K562 treated with DMSO at 1 percent for 12 hours (cell line): ENCODE measurements around the gene SIGLEC10. TPM values are rescaled to one million over a fixed set of nuclear protein-coding genes. Genes with fewer than 3 reads are reported as not detected.

Experiments used
- total RNA-seq: library from RNA; unstranded; fragments of 300-600 nt; gene quantifications from 2 replicates; pipeline ENCODE4 v1.2.3, GENCODE V29; 2022; ENCODE audit not compliant: insufficient read depth

The SIGLEC10 gene, protein sequence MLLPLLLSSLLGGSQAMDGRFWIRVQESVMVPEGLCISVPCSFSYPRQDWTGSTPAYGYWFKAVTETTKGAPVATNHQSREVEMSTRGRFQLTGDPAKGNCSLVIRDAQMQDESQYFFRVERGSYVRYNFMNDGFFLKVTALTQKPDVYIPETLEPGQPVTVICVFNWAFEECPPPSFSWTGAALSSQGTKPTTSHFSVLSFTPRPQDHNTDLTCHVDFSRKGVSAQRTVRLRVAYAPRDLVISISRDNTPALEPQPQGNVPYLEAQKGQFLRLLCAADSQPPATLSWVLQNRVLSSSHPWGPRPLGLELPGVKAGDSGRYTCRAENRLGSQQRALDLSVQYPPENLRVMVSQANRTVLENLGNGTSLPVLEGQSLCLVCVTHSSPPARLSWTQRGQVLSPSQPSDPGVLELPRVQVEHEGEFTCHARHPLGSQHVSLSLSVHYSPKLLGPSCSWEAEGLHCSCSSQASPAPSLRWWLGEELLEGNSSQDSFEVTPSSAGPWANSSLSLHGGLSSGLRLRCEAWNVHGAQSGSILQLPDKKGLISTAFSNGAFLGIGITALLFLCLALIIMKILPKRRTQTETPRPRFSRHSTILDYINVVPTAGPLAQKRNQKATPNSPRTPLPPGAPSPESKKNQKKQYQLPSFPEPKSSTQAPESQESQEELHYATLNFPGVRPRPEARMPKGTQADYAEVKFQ
- 0.77 TPM in 1 of 2 replicates, not detected in the other for total RNA-seq

GRCh38 chr19:51417107-51417809, at the start of gene SIGLEC10:
Gene SIGLEC10, minus strand, starts transcription at chr19:51417642. Its CDS starts 61 bp downstream, at chr19:51417581.

GRCh38 chr19:51458051-51458645, 40.7 kb upstream of the SIGLEC10 start, which contains the start of gene SIGLEC8:
Gene SIGLEC8, minus strand, starts transcription at chr19:51458454. Its CDS starts 67 bp downstream, at chr19:51458387.

DNA sequence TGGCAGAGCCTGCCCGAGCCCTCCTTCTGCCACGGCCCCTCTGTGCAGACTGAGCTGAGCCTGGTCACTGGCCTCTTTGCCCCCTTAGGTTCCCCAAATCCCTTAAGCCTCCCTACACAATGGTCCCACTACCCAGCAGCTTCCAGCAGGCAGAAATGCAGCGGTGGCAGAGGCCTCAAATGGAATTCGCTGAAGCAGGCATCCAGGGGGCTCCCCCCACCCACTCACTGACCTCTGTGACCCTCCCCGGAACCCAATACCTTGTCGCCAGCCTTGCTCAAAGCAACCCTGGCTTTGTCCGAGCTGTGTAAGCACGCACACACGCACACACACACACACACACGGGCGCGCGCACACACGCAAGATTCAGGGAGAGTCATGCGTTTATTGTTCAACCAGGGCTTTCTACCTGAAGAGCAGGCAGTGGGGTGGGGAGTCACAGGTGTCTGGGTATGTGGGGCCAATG, 29.5 kb downstream of the SIGLEC10 start, which contains the start of gene LIM2:
TSS of gene LIM2 (minus strand) at position 51 of the 466 bp plus-strand sequence. CDS start 531 bp downstream, outside the sequence.

GRCh38 chr19:51372649-51373504, 44.6 kb downstream of the SIGLEC10 start, which contains the start of gene NKG7:
Gene NKG7, minus strand, starts transcription at chr19:51372654. Its CDS starts 119 bp downstream, at chr19:51372535.

GRCh38 chr19:51368366-51369282, 48.8 kb downstream of the SIGLEC10 start, which contains the start of gene CLDND2:
Gene CLDND2, minus strand, starts transcription at chr19:51369003. Its CDS starts 426 bp downstream, at chr19:51368577.

DNA sequence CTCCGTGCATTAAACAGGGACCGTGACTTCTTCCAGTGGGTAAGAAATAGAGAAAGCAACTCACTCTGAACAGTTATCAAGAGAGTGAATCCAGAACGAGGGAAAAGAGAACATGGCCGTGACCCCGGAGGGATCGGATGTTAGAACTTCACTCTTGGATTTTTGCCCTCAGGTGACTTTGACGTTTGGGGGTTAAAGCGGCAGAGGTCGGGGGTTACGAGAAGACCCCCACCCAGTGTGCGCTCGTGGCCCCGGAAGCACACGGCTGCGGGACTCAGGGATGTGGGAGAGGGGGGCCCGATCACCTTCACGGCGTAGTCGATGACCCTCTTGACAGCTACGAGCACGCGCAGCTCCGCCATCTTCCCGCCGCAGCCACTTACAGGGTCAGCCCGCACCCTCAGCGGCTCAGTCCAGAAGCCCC, 51.5 kb downstream of the SIGLEC10 start, which contains the start of gene ETFB:
TSS of gene ETFB (minus strand) at position 424 of the 424 bp plus-strand sequence. CDS start at position 362, 62 bp downstream.

Other genes starting within 250 kb of the SIGLEC10 start
- 69.7 and 75.9 TPM in 2 replicates for gene CD33, start 192.6 kb downstream of the SIGLEC10 start, total RNA-seq
- gene SIGLECL1, start 166.6 kb downstream of the SIGLEC10 start, total RNA-seq: not detected in 2 replicates
- not detected in 2 replicates for gene IGLON5, start 106.0 kb downstream of the SIGLEC10 start, total RNA-seq
- 3.1 and 9.2 TPM in 2 replicates for gene VSIG10L, start 75.5 kb downstream of the SIGLEC10 start, total RNA-seq
- 205 and 275 TPM in 2 replicates for gene ETFB, start 51.3 kb downstream of the SIGLEC10 start, total RNA-seq
- not detected in 2 replicates for gene CLDND2, start 48.6 kb downstream of the SIGLEC10 start, total RNA-seq
- not detected in 2 replicates for gene NKG7, start 45.0 kb downstream of the SIGLEC10 start, total RNA-seq
- not detected in 2 replicates for gene LIM2, start 29.7 kb downstream of the SIGLEC10 start, total RNA-seq
- 1.2 and 4.2 TPM in 2 replicates for gene C19orf84, start 27.1 kb downstream of the SIGLEC10 start, total RNA-seq
- gene SIGLEC8, start 40.8 kb upstream of the SIGLEC10 start, total RNA-seq: 0.26 and 0.70 TPM in 2 replicates
- not detected in 2 replicates for gene CEACAM18, start 60.9 kb upstream of the SIGLEC10 start, total RNA-seq
- gene SIGLEC12, start 84.2 kb upstream of the SIGLEC10 start, total RNA-seq: 1.2 and 1.4 TPM in 2 replicates
- 7.9 and 20.2 TPM in 2 replicates for gene SIGLEC6, start 114.0 kb upstream of the SIGLEC10 start, total RNA-seq
- 4.7 and 15.7 TPM in 2 replicates for gene ZNF175, start 153.6 kb upstream of the SIGLEC10 start, total RNA-seq
- gene SIGLEC5, start 212.8 kb upstream of the SIGLEC10 start, total RNA-seq: 0.99 TPM in 1 of 2 replicates, not detected in the other
- gene SIGLEC14, start 229.2 kb upstream of the SIGLEC10 start, total RNA-seq: not detected in 2 replicates